Endothelial cell of umbilical vein (primary cell): ENCODE data around the gene VSTM4. TPM values are rescaled to one million over a fixed set of nuclear protein-coding genes. Genes with fewer than 3 reads are reported as not detected.

Source experiments
- BruUV-seq: library from RNA; stranded (reverse); fragments of 400-500 nt; replicated peaks from 2 replicates; lab custom pipeline; 2021; lab: Mats Ljungman, UMichigan
- CTCF ChIA-PET: fragments of 300-600, 350-600 bp; sonication (Branson Sonifier 250); formaldehyde crosslinking; loops from one replicate; lab custom pipeline; 2021; ENCODE audit warnings: antibody characterized with exemption, inconsistent platforms; lab: Charles Lee
- POLR2A ChIA-PET: fragments of 300-600, 350-600 bp; sonication (Branson Sonifier 250); formaldehyde crosslinking; loops from one replicate; lab custom pipeline; 2021; ENCODE audit warnings: antibody characterized with exemption, inconsistent platforms; lab: Charles Lee
- DNase-seq: peaks from one replicate; pipeline ENCODE4 v3.0.0-alpha.2; 2011; ENCODE audit warnings: low read depth, low spot score
- FAIRE-seq: peaks from 2 replicates; lab custom pipeline; 2011; peaks lifted over from hg19 to GRCh38; lab: Jason Lieb, UNC
- H2AFZ ChIP-seq: 2 replicates; pipeline ENCODE4 v1.6.0; 2012; ENCODE audit warnings: low read depth, low read length, control low read depth, inconsistent platforms
- H3K27ac ChIP-seq: 2 replicates; pipeline ENCODE4 v1.5.1; 2011; ENCODE audit warnings: low read depth, mild to moderate bottlenecking, control low read depth, low read length, moderate library complexity; ENCODE audit not compliant: insufficient read depth
- H3K27me3 ChIP-seq, 2 experiments: 2 replicates each; pipeline versions ENCODE4 v1.6.0 to v1.6.1; 2011; ENCODE audit warnings: low read length in 2 of 2, mixed read lengths in 1 of 2; ENCODE audit not compliant: control insufficient read depth in 2 of 2, insufficient read depth in 2 of 2
- H3K36me3 ChIP-seq, 2 experiments: 2 replicates in 1 of 2; 3 replicates in 1 of 2; pipeline ENCODE4 v1.5.1; 2011; ENCODE audit warnings: low read length in 2 of 2, mild to moderate bottlenecking in 1 of 2, moderate library complexity in 1 of 2; ENCODE audit not compliant: control insufficient read depth in 2 of 2, insufficient read depth in 2 of 2; ENCODE audit errors: extremely low read depth in 1 of 2
- H3K4me1 ChIP-seq: 3 replicates; pipeline ENCODE4 v1.5.1; 2011; ENCODE audit warnings: mild to moderate bottlenecking, low read length; ENCODE audit not compliant: control insufficient read depth, insufficient read depth; ENCODE audit errors: extremely low read depth
- H3K4me2 ChIP-seq: 2 replicates; pipeline ENCODE4 v1.6.1; 2011; ENCODE audit warnings: low read length, control low read depth, mixed read lengths; ENCODE audit not compliant: insufficient read depth
- H3K4me3 ChIP-seq, 3 experiments: fragments of 200-600 bp in 1 of 3; sonication (generic), shearing (Covaris generic) in 1 of 3; replicated peaks in 1 of 3; 2 replicates each; pipeline ENCODE4 v1.5.1; 2011 to 2016; ENCODE audit warnings: control low read depth in 3 of 3, low read length in 3 of 3, mild to moderate bottlenecking in 2 of 3, inconsistent platforms in 1 of 3, low read depth in 1 of 3, moderate library complexity in 1 of 3; ENCODE audit not compliant: insufficient read depth in 1 of 3
- H3K79me2 ChIP-seq: 2 replicates; pipeline ENCODE4 v1.6.0; 2012; ENCODE audit warnings: low read length, inconsistent platforms; ENCODE audit not compliant: control insufficient read depth, insufficient read depth
- H3K9ac ChIP-seq: replicated peaks from 2 replicates; pipeline ENCODE3; 2011; ENCODE audit warnings: low read length, control low read depth; ENCODE audit not compliant: insufficient read depth; ENCODE audit errors: extremely low read depth
- H3K9me1 ChIP-seq: replicated peaks from 3 replicates; pipeline ENCODE4 v1.6.0; 2011; ENCODE audit warnings: mild to moderate bottlenecking, low read length; ENCODE audit not compliant: control insufficient read depth, insufficient read depth; ENCODE audit errors: extremely low read depth
- H3K9me3 ChIP-seq: replicated peaks from 2 replicates; pipeline ENCODE4 v1.5.1; 2012; ENCODE audit warnings: low read length, inconsistent platforms; ENCODE audit not compliant: control insufficient read depth, insufficient read depth
- H4K20me1 ChIP-seq: replicated peaks from 2 replicates; pipeline ENCODE3; 2011; ENCODE audit warnings: mild to moderate bottlenecking, low read length; ENCODE audit not compliant: control insufficient read depth, insufficient read depth; ENCODE audit errors: extremely low read depth
- EZH2 ChIP-seq: IDR thresholded peaks from 2 replicates; pipeline ENCODE4 v1.6.1; 2012; ENCODE audit warnings: borderline replicate concordance, low read depth, mild to moderate bottlenecking, moderate library complexity, low read length, inconsistent platforms; ENCODE audit not compliant: severe bottlenecking
- FOS ChIP-seq: IDR thresholded peaks from 2 replicates; pipeline ENCODE4 v1.6.1; 2011; ENCODE audit warnings: mild to moderate bottlenecking, low read length, moderate library complexity, borderline replicate concordance; ENCODE audit not compliant: insufficient read depth
- GATA2 ChIP-seq: IDR thresholded peaks from 2 replicates; pipeline ENCODE4 v1.7.0; 2011; ENCODE audit warnings: low read depth, mild to moderate bottlenecking, moderate library complexity, mixed read lengths, low read length; ENCODE audit not compliant: insufficient read length, insufficient read depth
- JUN ChIP-seq: IDR thresholded peaks from 2 replicates; pipeline ENCODE4 v1.6.1; 2011; ENCODE audit warnings: borderline replicate concordance, low read depth; ENCODE audit not compliant: insufficient read length, insufficient read depth
- MYC ChIP-seq: IDR thresholded peaks from one replicate; pipeline ENCODE4 v1.6.1; 2011; ENCODE audit warnings: mild to moderate bottlenecking, low read depth, low read length
- POLR2A ChIP-seq: IDR thresholded peaks from 2 replicates; pipeline ENCODE4 v1.6.1; 2012; ENCODE audit warnings: low read depth, mild to moderate bottlenecking, control low read depth, low read length
- POLR2AphosphoS5 ChIP-seq: IDR thresholded peaks from 2 replicates; pipeline ENCODE4 v1.6.1; 2012; ENCODE audit warnings: low read depth, mild to moderate bottlenecking, control low read depth, low read length, moderate library complexity; ENCODE audit not compliant: insufficient read depth
- dilution Hi-C: fragments of 300-500 bp; cut with MboI; formaldehyde crosslinking; loops from one replicate; pipeline ENCODE4 v1.15.0; 2019; ENCODE audit warnings: low sequenced_read_pairs; ENCODE audit not compliant: extremely low pct_ligation_motif_present
- intact Hi-C: fragments of 100-400 bp; cut with micrococcal nuclease; formaldehyde crosslinking; loops from one replicate; pipeline ENCODE4 v1.10.0; 2022
- polyA plus RNA-seq, 4 experiments: library from polyadenylated mRNA; depleted of rRNA in 3 of 4; stranded (reverse) in 3 of 4; unstranded in 1 of 4; fragments of >200 nt; gene quantifications; 2 replicates each; pipeline versions ENCODE4 v1.2.1 to v1.2.3, GENCODE V29; 2011 to 2012; ENCODE audit warnings: missing spikeins in 1 of 4
- total RNA-seq: library from RNA; stranded (reverse); gene quantifications from 2 replicates; pipeline ENCODE4 v1.2.3, GENCODE V29; 2021
- TF ChIP-seq, protein P1 (sequence below), 2 donors: IDR thresholded peaks; 1 replicate in 1 of 2; 2 replicates in 1 of 2; pipeline ENCODE4 v1.5.1; 2011; ENCODE audit warnings: low read length in 2 of 2, mild to moderate bottlenecking in 2 of 2, moderate library complexity in 2 of 2, control low read depth in 1 of 2, inconsistent platforms in 1 of 2, low read depth in 1 of 2; ENCODE audit not compliant: insufficient read depth in 1 of 2; ENCODE audit errors: extremely low read depth in 1 of 2
- TF ChIP-seq, protein P2 (sequence below): IDR thresholded peaks from 2 replicates; pipeline ENCODE4 v1.6.1; 2011; ENCODE audit not compliant: insufficient read depth, insufficient read length

VSTM4 gene
- total and polyA plus RNA-seq, 2 donors (not counting 3 experiments of a cell fraction or from before 2014, with no cell fraction given), result 0.07 TPM

DNA sequence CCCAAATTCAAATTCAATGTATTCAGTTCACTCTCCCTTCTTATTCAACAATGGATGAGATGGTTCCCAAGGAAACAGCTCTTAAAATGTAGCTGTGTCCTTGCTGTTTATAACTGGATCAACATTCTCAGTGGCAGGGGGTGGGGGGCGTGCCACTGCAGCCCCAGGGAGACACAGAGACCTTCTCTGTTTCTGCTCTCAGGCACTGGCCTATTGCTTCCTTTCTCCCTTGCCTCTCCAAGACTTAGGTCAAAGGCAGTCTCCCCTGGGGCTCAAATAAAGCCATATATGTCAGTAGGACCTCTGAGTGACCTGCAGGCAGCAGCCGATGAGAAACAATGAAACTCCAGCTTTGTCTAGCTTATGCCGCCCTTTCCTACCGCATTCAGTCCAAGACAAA is 20.7 kb downstream of the VSTM4 start:
- BruUV-seq, result no TSS peak
- no peaks in the 10 kb centered on the region for H3K9me1 ChIP-seq
- no peak for FAIRE-seq
- H3K9ac ChIP-seq, result no peak overlapping the region
- ChIA-PET POLR2A (no interaction called here), CTCF (no interaction called here)
- no peaks in the 10 kb centered on the region for H3K27me3 ChIP-seq
- H3K79me2 ChIP-seq, result no peaks in the 10 kb centered on the region
- H3K4me3 ChIP-seq, result no peak overlapping the region
- intact Hi-C loops (no loop called here), dilution Hi-C loops (no loop called here)
- no peaks in the 10 kb centered on the region for H3K36me3 ChIP-seq
- DNase-seq, result no peak
- H3K27ac ChIP-seq, result no peak overlapping the region
- H2AFZ ChIP-seq, result no peak overlapping the region
- H3K4me2 ChIP-seq, result no peak overlapping the region
- H4K20me1 ChIP-seq, result no peaks in the 10 kb centered on the region
- no peaks in the 10 kb centered on the region for H3K9me3 ChIP-seq
- TF ChIP-seq FOS (no peak), JUN (no peak), EZH2 (no peak), MYC (no peak), GATA2 (no peak)
- TF ChIP-seq, protein P1, sequence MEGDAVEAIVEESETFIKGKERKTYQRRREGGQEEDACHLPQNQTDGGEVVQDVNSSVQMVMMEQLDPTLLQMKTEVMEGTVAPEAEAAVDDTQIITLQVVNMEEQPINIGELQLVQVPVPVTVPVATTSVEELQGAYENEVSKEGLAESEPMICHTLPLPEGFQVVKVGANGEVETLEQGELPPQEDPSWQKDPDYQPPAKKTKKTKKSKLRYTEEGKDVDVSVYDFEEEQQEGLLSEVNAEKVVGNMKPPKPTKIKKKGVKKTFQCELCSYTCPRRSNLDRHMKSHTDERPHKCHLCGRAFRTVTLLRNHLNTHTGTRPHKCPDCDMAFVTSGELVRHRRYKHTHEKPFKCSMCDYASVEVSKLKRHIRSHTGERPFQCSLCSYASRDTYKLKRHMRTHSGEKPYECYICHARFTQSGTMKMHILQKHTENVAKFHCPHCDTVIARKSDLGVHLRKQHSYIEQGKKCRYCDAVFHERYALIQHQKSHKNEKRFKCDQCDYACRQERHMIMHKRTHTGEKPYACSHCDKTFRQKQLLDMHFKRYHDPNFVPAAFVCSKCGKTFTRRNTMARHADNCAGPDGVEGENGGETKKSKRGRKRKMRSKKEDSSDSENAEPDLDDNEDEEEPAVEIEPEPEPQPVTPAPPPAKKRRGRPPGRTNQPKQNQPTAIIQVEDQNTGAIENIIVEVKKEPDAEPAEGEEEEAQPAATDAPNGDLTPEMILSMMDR (IDR thresholded peaks at IDR 0.05; ENCODE audit: extremely low read depth in 1 of 2, insufficient read depth in 1 of 2, low read depth in 1 of 2, low read length in 2 of 2), result no peak
- H3K4me1 ChIP-seq, result no peaks in the 10 kb centered on the region

DNA sequence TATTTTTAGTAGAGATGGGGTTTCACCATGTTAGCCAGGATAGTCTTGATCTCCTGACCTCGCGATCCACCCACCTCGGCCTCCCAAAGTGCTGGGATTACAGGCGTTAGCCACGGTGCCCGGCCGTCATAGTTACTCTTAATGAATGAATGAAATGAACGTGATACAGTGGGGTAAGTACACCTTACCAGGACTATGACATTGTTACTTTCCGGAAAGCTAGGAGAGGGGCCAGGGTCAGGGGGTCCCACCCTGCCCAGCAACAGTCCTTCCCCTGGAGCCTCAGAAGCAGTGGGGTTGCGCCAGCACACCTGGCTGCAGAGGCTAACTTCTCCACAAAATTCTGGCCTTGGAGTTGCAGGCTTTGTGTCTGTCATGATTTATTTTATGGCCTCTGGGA is 21.4 kb downstream of the VSTM4 start:
- H3K27ac ChIP-seq, result no peak overlapping the region

More for the DNA sequence above, 21.4 kb downstream of the VSTM4 start:
- no peaks in the 10 kb centered on the region for H3K27me3 ChIP-seq
- dilution Hi-C loops (no loop called here), intact Hi-C loops (no loop called here)
- no peak overlapping the region for H3K4me2 ChIP-seq
- H3K4me1 ChIP-seq, result no peaks in the 10 kb centered on the region
- POLR2A ChIA-PET, result no interaction called here
- FAIRE-seq (no peak), DNase-seq (no peak)
- CTCF ChIA-PET, result interaction anchor here (0.7 kb wide), 1 partner anchor 44 kb away, joined by 3 read pairs; no protein-coding TSS in a partner anchor
- no peak overlapping the region for H3K9ac ChIP-seq
- H2AFZ ChIP-seq, result no peak overlapping the region
- BruUV-seq, result no TSS peak
- no peak overlapping the region for H3K4me3 ChIP-seq
- H4K20me1 ChIP-seq, result no peaks in the 10 kb centered on the region
- H3K79me2 ChIP-seq, result no peaks in the 10 kb centered on the region
- no peaks in the 10 kb centered on the region for H3K9me1 ChIP-seq
- no peaks in the 10 kb centered on the region for H3K36me3 ChIP-seq
- H3K9me3 ChIP-seq, result no peaks in the 10 kb centered on the region
- TF ChIP-seq, protein P2, sequence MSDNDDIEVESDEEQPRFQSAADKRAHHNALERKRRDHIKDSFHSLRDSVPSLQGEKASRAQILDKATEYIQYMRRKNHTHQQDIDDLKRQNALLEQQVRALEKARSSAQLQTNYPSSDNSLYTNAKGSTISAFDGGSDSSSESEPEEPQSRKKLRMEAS, result no peak
- TF ChIP-seq POLR2A, result no peak
- no peak for TF ChIP-seq POLR2AphosphoS5
- no peak for TF ChIP-seq FOS
- TF ChIP-seq EZH2, result no peak
- TF ChIP-seq JUN, result no peak
- TF ChIP-seq, protein P1 (IDR thresholded peaks at IDR 0.05; ENCODE audit: extremely low read depth in 1 of 2, insufficient read depth in 1 of 2, low read depth in 1 of 2, low read length in 2 of 2), result no peak
- TF ChIP-seq MYC, result no peak
- TF ChIP-seq GATA2, result no peak
